Measurements from ENCODE around the gene KITLG. TPM values are rescaled to one million over a fixed set of nuclear protein-coding genes. Genes with fewer than 3 reads are reported as not detected.
A peak's percentile ranks its signal among the peaks of the same experiment; 100 is the strongest.
"Not testable (repeated sequence)": the region's sequence is repeated elsewhere in the genome, so short reads cannot be mapped to it uniquely, and the experiment has no call there.

Gene KITLG
- total RNA-seq, 1 experiment from 2014 or later = 10.4 TPM

- DNase-seq (ENCODE audit: low read depth) = no peak
These were observed 83.8 kb downstream of the KITLG start for GRCh38 chr12:88496429-88496828.

DNA sequence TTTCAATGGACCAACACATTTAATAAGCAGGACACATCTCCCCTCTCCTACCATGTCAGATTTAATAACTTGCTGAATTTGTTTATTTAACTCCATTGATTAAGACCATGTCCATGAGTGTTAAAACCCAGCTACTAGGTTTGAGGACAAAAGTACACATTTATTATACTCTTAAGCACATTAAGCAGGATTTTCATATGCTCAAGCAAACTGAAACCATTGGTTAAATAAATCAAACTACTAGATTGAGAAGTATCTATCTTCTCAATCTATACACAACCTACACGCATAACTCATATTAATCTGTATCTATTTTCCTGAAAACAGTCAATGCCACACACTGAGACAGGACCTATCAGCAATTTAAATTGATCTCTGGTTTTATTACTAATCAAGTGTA is 85.2 kb downstream of the KITLG start:
- no peak for DNase-seq (ENCODE audit: low read depth)

DNA sequence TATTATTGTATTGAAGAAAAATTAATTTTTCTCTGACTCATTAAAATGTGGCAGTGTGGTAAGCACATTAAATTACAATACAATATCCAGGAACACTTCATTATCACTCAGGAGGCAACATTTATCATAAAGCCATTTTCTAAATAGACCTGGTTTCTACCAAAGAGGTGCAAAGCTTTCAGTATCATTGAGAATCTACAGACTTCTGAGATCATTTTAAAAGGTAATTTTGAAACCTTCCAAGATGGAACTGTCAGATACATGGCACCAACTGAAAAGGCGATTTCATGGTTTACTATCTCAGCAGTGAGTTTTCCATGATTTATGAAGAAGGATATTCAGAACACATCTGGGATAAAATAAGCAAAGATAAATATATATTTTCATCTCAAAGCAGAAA is 85.8 kb downstream of the KITLG start:
- no peak for DNase-seq (ENCODE audit: low read depth)

DNA sequence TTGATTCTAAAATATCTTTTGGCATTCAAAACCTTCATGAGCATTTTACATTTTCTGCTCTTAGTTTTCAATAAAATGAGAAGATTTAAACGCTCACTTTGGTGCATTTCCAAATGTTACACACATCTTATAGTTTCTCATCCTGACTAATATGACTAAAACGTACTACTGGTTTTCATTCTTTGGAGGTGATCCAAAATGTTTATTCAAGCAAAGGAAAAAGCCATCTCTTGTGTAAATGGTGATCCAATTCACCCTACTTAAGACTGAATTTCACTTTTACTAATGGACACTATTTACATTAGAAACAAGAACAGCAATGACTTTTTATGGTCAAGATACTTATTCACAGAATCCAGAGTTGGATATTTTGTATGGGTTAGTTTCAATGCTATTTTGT is 86.6 kb downstream of the KITLG start:
- DNase-seq (ENCODE audit: low read depth) = peak; percentile 75

DNA sequence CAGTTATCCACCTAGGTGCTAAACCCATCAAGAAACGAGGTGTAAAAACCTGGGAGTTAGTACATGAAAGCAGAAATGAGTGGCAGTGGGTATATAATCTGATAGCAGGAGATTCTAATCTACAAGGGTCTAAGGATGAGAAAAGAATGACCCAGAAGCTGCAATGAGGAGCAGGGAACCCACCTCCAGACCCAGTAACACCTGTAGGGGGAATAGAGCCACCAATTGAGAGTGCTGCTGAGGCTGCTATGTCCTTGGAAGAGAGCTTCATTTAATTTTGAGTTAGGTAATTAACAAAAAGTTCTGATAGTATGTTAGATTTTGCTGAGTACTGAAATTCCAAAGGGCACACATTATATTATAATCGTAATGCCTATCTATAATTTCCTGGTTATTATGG is 89.8 kb downstream of the KITLG start:
- DNase-seq (ENCODE audit: low read depth) = no peak

DNA sequence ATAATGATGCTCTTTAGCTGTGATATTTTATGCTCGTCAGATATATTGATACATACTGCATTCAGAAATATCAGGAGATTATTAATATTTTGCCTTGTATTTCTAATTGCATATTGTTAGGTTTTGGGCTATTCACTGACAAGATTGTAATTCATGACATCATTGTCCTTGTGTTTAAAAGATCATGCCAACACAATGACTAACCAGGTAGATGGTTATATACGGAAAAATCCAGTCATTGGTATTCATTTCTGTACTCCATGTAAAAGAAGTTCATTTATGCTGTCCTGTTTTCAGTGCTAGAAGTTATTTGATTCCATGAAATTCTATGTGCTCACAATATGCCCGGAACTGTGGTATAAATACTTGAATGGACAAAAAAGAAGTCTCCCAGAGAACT is 107.5 kb downstream of the KITLG start:
- DNase-seq (ENCODE audit: low read depth) = peak; percentile 62

- no peak for DNase-seq (ENCODE audit: low read depth)
These were observed 108.0 kb downstream of the KITLG start for GRCh38 chr12:88472248-88472647.

- DNase-seq (ENCODE audit: low read depth) = peak; percentile 94
These were observed 108.8 kb downstream of the KITLG start for GRCh38 chr12:88471331-88472045.

- no peak for DNase-seq (ENCODE audit: low read depth)
These were observed 111.1 kb downstream of the KITLG start for GRCh38 chr12:88469154-88469553.

- no peak for DNase-seq (ENCODE audit: low read depth)
These were observed 111.7 kb downstream of the KITLG start for GRCh38 chr12:88468581-88468980.

GRCh38 chr12:88466708-88467107 is 113.6 kb downstream of the KITLG start:
- not testable (repeated sequence) for DNase-seq (ENCODE audit: low read depth)

DNA sequence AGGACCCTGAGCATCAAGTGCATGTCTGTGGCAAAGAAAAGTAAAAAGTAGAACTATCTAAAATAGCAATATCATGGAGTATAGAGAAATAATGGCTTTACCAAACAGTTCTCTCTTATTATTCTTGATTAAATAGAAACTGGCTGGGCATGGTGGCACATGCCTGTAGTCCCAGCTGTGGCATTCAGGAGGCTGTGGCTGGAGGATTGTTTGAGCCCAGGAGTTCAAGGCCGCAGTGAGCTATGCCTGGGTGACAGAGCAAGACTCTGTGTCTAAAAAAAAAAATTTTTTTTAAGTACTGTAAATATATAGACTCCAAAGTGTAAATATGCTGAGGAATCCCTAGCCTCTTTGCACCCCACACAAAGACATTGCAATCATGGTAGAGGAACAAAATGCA is 121.9 kb downstream of the KITLG start:
- no peak for DNase-seq (ENCODE audit: low read depth)

DNA sequence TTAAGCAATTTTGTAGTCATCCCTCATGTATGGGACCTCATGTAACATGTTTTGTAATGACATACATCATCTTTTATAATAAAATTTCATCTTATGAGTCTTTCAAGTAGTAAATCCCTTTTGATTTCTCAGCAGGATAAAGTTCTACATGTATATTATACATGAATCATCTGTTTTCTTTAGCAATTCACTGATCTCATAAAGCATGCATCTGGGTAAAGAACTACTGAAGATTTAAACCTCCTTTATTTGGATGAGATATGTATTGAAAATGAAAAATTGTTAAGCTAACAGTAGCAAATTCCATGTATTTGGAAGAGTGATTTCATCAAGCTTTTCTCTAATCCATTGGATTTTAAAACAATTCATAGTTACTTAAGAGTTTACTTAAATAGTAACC is 126.9 kb downstream of the KITLG start:
- peak; percentile 14 for DNase-seq (ENCODE audit: low read depth)

DNA sequence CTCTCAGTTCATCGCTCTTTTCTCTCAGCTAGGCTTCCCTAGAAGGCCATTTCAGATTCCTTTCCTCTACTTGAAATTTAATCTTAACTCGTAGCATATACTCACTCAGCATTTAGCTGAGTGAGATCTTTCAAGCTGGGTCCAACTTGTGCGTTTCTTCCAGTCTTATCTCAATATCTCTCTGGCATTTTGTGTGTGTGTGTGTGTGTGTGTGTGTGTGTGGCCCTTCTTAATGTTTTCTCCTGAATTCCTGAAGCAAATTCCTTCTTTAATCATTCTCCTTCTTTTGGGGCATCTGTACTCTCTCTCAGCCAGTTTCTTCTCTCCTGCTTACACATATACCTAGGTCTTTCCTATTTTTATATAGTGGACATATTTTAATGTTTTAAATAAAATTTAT is 129.1 kb downstream of the KITLG start:
- no peak for DNase-seq (ENCODE audit: low read depth)

GRCh38 chr12:88450136-88450535 is 130.1 kb downstream of the KITLG start:
- DNase-seq (ENCODE audit: low read depth) = no peak

DNA sequence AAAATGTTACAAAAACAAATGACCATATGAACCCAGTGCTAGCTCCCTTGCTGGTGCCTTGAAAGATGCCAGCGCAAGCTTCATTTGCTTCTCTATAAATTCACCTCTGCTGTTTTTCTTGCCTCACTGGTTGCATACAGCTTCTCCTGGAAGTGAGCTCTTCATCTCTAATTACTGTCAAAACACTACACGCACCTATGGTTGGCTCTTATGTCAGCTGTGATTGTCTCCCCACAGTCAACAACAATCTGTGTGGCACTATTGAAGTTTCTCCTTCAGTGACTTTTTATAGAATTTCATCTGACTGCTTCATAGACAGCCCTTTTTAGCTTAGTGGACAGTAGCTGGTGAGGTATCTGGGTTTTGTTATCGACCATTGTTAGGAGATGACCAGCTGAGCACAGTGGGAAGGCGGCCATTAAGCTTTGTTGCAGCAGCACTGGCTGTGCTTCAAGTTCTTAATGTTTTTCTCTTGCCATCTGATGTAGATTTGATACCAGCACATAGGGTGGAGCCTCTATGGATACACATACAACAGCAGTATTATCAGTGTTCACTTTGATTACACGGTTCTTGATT is 131.8 kb downstream of the KITLG start:
- DNase-seq (ENCODE audit: low read depth) = no peak

DNA sequence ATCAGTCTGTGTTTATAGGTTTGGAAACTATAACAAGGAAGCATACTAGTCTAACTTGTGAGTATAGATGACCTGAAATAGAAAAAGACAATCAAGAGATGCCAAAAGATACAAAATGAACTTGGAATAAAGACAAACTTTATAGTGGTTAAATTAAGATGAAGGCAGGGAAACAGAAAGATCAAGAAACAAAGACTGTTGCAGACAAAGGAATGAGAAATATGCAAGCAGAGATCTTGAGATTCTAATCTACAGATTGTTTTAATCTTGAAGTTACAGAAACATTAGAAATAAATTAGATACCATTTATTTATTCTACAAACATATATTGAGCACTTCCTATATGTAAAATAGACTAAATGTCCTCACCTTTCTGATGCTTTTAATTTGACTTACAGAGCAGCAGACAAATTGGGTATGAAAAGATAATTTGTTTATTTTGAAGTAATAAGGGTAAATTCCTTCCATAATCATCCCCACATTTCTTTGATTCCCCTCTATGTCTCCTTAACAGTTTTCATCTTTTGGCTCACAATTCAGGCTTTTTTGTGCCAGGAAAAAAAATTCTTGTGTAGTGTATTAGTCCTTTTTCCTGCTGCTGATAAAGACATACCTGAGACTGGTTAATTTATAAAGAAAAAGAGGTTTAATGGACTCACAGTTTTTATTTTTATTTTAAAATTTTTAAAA is 134.4 kb downstream of the KITLG start:
- DNase-seq (ENCODE audit: low read depth) = no peak

DNA sequence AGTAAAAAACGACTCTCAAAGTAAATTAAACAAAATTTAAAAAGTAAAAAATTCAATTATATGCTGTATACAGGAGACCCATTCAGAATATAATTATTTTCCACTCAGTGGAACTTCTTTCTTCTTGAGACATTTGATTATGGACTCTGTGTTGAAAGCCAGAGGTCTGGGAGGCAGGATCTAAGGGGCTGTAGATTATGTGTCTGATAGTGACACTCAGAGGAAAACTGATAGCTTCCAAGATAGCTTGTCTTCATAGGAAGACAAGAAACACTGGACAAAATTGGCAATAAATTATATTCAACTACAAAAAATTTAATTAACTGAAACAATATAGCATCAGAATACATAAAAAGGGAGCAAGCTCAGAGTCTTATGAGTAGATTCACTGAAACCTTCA is 135.8 kb downstream of the KITLG start:
- DNase-seq (ENCODE audit: low read depth) = no peak
